ENCODE data around the gene VWA5B1.

GRCh38 chr1:20278692-20279130 lies 12.0 kb upstream of the VWA5B1 start:
- TF ChIP-seq TAF1 (IDR thresholded peaks at IDR 0.05; ENCODE audit: low read depth, low read length) (no peak), POLR2A (IDR thresholded peaks at IDR 0.05; ENCODE audit: low read depth, low read length) (no peak), POLR2AphosphoS5 (IDR thresholded peaks at IDR 0.05; ENCODE audit: low read depth, low read length) (no peak), PAX5 (IDR thresholded peaks at IDR 0.05; ENCODE audit: insufficient read depth, low read length, severe bottlenecking) (no peak), POU2F2 (IDR thresholded peaks at IDR 0.05; ENCODE audit: low read depth, low read length) (no peak), SPI1 (IDR thresholded peaks at IDR 0.05; ENCODE audit: low read depth, low read length) (no peak)
